Measurements from ENCODE around the gene ZMAT3.

The ZMAT3 gene

GRCh38 chr3:179018808-179019207 is 52.8 kb downstream of the ZMAT3 start:
- DNase-seq = no peak

GRCh38 chr3:179016979-179017670 is 54.5 kb downstream of the ZMAT3 start:
- DNase-seq = no peak

- peak; percentile 61 for DNase-seq
Measured at GRCh38 chr3:179015551-179016020, 56.0 kb downstream of the ZMAT3 start.

GRCh38 chr3:179005706-179006105 is 65.9 kb downstream of the ZMAT3 start:
- no peak for DNase-seq

- DNase-seq = no peak
Measured at GRCh38 chr3:179005213-179005612, 66.4 kb downstream of the ZMAT3 start.

GRCh38 chr3:179000659-179001058 is 71.0 kb downstream of the ZMAT3 start:
- DNase-seq = no peak

GRCh38 chr3:179000144-179000543 is 71.5 kb downstream of the ZMAT3 start:
- no peak for DNase-seq

- DNase-seq = no peak
Measured at GRCh38 chr3:178996399-178996798, 75.2 kb downstream of the ZMAT3 start.

- no peak for DNase-seq
Measured at GRCh38 chr3:178990293-178990692, 81.3 kb downstream of the ZMAT3 start.

GRCh38 chr3:178989821-178990220 is 81.8 kb downstream of the ZMAT3 start:
- no peak for DNase-seq

GRCh38 chr3:178987745-178988144 is 83.9 kb downstream of the ZMAT3 start:
- DNase-seq = no peak

- no peak for DNase-seq
Measured at GRCh38 chr3:178986456-178986855, 85.2 kb downstream of the ZMAT3 start.

- no peak for DNase-seq
Measured at GRCh38 chr3:178982137-178982536, 89.5 kb downstream of the ZMAT3 start.

GRCh38 chr3:178975320-178975719 is 96.3 kb downstream of the ZMAT3 start:
- DNase-seq = no peak

GRCh38 chr3:178971614-178972013 is 100.0 kb downstream of the ZMAT3 start:
- no peak for DNase-seq

- no peak for DNase-seq
Measured at GRCh38 chr3:178969004-178969700, 102.5 kb downstream of the ZMAT3 start.
